Urinary bladder (tissue), 4 donors: Measurements from ENCODE around the gene AFF4. TPM values are rescaled to one million over a fixed set of nuclear protein-coding genes. Genes with fewer than 3 reads are reported as not detected.

Experiments
- DNase-seq: peaks from one replicate; pipeline ENCODE4 v3.0.0-alpha.2; 2015; ENCODE audit errors: extremely low spot score
- H3K27ac ChIP-seq: one replicate; pipeline ENCODE4 v1.5.1; 2013; ENCODE audit warnings: low read depth, mild to moderate bottlenecking, moderate library complexity
- H3K36me3 ChIP-seq: one replicate; pipeline ENCODE4 v1.6.1; 2013; ENCODE audit warnings: mild to moderate bottlenecking, moderate library complexity; ENCODE audit not compliant: insufficient read depth
- H3K4me1 ChIP-seq: one replicate; pipeline ENCODE4 v1.6.1; 2013; ENCODE audit warnings: mild to moderate bottlenecking, moderate library complexity; ENCODE audit not compliant: insufficient read depth
- H3K4me3 ChIP-seq: one replicate; pipeline ENCODE4 v1.5.1; 2013; ENCODE audit warnings: low read depth, low read length
- WGBS: extraction: QIAGEN DNeasy Blood & Tissue Kit; methylation state at CpG from one replicate; pipeline ENCODE4 v1.1.7; 2013; 5-methylcytosine and 5-hydroxymethylcytosine counted together
- polyA plus RNA-seq: library from polyadenylated mRNA; stranded (reverse); fragments of 200-250 nt; gene quantifications from one replicate; pipeline ENCODE4 v1.2.3, GENCODE V29; 2013
- total RNA-seq: library from RNA; depleted of rRNA; stranded (reverse); fragments of >200 nt; gene quantifications from one replicate; pipeline ENCODE4 v1.2.3, GENCODE V29; 2014
- donor health status: healthy with polysubstance abuse.
- donor health status: healthy.

AFF4 gene
- total and polyA plus RNA-seq, 2 donors, result 26.9 to 89.8 TPM

DNA sequence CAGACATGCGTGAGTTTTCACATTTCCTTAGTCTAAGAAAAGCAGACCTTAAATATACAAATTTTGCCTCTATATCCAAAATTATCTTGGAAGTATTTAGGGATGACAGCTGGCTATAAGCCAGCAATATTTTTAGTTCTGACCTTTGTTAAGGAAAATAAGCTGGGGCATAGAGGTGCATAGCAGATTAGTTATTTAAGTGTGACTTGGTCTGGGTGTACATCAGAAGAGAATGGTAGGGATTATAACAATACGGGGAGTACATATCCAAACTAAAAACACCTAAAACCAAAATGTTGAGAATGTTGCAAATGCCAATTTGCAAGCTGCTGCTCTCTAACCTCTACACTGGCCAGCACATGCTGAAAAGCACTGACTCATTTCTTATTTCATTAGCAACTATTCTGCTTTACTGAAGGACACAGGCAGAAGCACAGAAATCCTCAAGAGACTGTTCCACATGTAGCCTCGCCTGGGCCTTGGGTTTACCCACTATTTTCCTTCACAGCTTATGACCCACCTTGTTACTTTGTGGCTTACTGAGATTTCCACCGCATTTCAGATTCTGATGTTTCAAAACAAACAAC, 67.6 kb downstream of the AFF4 start:
- H3K36me3 ChIP-seq, result peaks cover 2% of the 10 kb centered on the region
- H3K27ac ChIP-seq, result no peak overlapping the region
- DNase-seq, result no peak
- no peaks in the 10 kb centered on the region for H3K4me1 ChIP-seq
- no peak overlapping the region for H3K4me3 ChIP-seq
- WGBS, result 86% methylated on average over 4 of the region's 4 CpGs

DNA sequence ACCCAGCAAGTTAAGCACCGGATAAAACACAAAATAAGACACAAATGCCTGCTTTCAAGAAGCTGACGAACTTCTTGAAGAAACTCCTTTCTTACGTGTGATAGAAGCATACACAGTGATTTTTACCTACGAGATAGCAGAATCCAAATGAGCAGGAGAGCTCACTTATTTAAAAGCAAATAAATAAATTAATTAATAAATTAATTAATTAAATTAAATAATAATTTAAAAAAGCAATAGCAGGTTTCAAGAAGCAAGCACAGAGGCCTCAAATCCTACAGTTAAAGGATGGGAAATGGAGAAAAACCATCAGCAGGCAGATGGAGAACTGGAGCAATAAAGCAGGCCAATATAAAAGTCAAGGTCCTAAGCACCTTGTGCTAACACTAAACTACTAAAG, 72.6 kb downstream of the AFF4 start:
- Histone ChIP-seq H3K27ac (no peak overlapping the region), H3K36me3 (peaks cover 11% of the 10 kb centered on the region), H3K4me1 (no peaks in the 10 kb centered on the region), H3K4me3 (no peak overlapping the region)
- no peak for DNase-seq
- WGBS, result 95% methylated on average over 4 of the region's 4 CpGs

DNA sequence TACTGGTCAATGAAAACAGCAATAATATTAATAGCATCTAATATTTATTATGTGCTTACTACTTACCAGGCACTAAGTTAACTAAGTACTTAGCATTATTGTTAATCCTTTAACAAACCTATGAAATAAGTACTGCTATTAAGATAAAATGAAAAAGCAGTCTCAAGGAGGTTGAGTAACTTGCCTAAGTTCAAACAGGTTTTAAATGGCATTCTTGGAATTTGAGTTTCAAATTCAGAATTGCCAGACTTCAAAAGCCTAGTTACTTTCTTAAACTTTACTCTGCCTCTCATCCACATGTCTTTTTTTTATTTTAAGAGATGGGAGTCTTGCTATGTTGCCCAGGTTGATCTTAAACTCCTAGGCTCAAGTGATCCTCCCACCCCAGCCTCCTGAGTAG, 73.9 kb downstream of the AFF4 start:
- peaks cover 11% of the 10 kb centered on the region for H3K36me3 ChIP-seq

DNA sequence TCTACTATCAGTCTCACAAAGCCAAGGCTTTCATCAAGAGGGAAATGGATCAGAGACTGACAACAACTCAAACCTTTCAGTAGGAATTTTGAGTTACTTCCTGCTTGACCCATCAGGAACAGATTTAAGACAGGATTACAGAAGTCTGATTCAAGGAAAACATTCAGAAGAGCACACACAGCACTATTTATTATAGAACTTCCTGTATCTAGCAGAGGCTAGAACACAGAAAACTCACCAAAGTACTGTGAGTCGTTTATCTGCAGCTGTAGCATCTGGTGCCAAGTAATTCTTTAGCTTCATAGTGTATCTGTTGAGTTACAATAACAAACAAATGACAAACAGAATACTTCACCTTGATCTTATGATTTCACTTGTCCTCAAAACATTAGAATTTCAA, 76.2 kb downstream of the AFF4 start:
- DNase-seq, result no peak
- Histone ChIP-seq H3K36me3 (peaks cover 11% of the 10 kb centered on the region), H3K4me3 (no peak overlapping the region), H3K27ac (no peak overlapping the region), H3K4me1 (no peaks in the 10 kb centered on the region)
- WGBS, result 15% methylated on average over 1 of the region's 1 CpG

More for the DNA sequence above, 73.9 kb downstream of the AFF4 start:
- H3K27ac ChIP-seq, result no peak overlapping the region
- H3K4me1 ChIP-seq, result no peaks in the 10 kb centered on the region
- no peak for DNase-seq
- no peak overlapping the region for H3K4me3 ChIP-seq

DNA sequence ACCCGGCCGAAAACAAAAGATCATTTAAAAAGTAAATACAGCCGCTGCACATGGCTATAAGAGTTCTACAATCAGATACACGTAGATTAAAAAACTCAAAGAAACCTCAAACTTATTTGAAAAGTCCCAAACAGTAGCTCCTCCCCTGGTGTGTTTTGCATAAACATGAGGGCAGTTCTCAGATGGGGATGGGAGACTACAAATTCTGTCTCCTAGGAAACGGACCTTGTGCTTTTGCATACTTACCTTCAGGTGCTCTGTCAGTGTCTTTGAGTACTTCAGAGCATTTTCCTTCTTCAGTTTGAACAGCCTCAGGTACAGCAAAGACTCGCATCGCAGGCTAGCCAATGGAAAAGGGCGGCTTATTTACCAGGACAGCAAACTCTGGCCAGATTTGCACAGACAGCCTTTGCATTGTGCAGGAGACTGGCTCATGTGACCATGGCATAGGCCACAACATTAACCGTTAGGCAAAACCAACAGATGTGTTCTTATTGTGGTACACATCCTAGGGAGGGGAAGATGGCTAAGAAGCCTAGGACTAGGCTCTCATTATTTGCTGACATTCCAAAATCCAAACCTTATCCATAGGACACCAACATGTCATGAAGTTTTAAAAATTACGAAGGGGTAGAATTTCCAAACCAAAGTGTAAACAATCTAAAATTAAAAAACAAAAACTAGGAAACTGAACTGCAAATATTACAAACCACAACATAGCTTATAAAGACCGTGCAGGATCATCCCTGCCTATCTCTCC, 77.2 kb downstream of the AFF4 start:
- 90% methylated on average over 11 of the region's 11 CpGs for WGBS
- Histone ChIP-seq H3K27ac (no peak overlapping the region), H3K4me1 (no peaks in the 10 kb centered on the region), H3K4me3 (no peak overlapping the region), H3K36me3 (peaks cover 11% of the 10 kb centered on the region)
- no peak for DNase-seq

DNA sequence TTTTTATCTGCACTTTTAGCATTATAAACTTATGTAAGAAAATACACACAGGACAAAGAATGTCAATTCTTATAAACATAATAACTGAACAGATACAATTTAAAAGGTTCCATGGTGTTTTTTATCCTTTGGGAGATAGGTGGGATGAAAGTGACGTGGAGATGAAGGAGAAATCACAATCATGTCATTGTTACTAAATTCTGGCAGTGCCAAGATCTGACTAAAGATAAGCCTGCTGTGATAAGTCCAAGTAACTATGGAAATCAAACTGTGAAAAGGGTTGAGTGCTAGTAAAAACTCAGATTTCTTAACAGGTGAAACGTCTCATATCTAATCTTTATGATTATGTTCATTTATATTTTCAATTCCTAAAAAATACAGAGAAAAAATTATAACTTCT, 78.9 kb downstream of the AFF4 start:
- Histone ChIP-seq H3K4me3 (no peak overlapping the region), H3K4me1 (no peaks in the 10 kb centered on the region), H3K27ac (no peak overlapping the region), H3K36me3 (peaks cover 4% of the 10 kb centered on the region)
- WGBS, result 57% methylated on average over 2 of the region's 2 CpGs
- no peak for DNase-seq

DNA sequence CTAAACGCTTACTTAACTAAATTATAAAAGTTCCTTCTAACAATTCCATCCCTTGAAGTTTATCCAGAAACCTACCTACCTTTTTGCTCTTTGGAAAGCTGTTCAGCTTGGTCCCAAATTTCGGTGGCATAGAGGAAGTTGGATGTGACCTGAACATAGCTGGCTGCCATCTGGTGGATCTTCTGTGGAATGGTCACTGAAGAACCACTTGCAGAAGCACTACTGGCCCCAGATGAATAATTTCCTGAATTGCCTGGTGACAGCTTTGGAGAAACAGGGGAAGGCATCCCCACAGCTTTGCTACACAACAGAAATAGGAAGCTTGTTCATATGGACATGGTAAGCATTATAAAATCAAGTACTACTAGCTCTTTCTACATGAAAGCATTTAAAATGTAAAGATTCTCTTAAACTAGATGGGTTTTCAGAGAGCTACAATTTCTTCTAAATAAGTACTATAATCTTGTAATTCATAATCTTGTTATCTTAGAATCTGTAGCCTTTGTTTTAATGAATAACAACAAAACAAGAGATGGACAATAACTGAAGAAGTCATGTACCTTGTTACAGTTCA, 80.1 kb downstream of the AFF4 start:
- WGBS, result 33% methylated on average over 2 of the region's 2 CpGs
- H3K27ac ChIP-seq, result no peak overlapping the region
- peaks cover 4% of the 10 kb centered on the region for H3K36me3 ChIP-seq
- H3K4me1 ChIP-seq, result no peaks in the 10 kb centered on the region
- H3K4me3 ChIP-seq, result no peak overlapping the region
- no peak for DNase-seq

DNA sequence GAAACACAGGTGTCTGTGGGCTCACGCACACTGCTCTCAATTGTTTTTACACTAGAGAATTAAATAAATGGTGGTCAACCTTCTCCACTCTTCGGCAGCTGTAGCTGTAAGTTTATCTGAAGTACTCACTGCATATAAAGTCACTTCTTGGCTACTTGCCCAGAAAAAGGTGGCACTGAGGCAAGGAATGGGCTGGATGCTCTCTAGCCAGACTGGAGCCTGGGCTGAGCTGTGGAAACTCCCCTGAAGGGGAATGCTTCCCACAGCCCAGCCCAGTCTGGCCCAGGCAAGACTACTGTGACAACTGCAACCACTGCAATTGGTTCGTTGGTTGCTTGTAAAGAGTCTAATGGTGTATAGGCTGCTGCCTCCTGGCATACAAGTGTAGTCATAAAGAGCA, 85.5 kb downstream of the AFF4 start:
- Histone ChIP-seq H3K27ac (no peak overlapping the region), H3K4me3 (no peak overlapping the region), H3K36me3 (no peaks in the 10 kb centered on the region), H3K4me1 (no peaks in the 10 kb centered on the region)
- DNase-seq, result no peak
- 47% methylated on average over 3 of the region's 3 CpGs for WGBS

DNA sequence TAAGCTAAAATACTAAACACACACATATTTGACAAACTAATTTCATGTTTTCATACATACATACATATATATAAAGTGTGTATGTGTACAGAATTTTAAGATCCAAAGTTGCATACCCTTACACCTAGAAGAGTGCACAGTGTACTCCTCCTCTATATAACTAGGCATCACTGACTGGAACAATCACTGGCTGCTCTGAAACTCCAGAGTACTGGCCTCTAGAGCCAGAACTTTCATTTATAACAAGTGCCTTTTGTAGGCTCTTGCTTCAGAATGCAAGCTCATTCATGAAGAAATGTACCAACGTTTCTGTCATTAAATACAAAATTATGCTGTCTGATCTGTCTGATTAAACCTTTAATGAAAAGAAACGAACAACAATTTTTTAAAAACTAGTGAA, 86.0 kb downstream of the AFF4 start:
- no peak overlapping the region for H3K4me3 ChIP-seq
- WGBS, result 75% methylated on average over 2 of the region's 2 CpGs
- no peaks in the 10 kb centered on the region for H3K36me3 ChIP-seq
- no peak overlapping the region for H3K27ac ChIP-seq
- no peak for DNase-seq
- H3K4me1 ChIP-seq, result no peaks in the 10 kb centered on the region

DNA sequence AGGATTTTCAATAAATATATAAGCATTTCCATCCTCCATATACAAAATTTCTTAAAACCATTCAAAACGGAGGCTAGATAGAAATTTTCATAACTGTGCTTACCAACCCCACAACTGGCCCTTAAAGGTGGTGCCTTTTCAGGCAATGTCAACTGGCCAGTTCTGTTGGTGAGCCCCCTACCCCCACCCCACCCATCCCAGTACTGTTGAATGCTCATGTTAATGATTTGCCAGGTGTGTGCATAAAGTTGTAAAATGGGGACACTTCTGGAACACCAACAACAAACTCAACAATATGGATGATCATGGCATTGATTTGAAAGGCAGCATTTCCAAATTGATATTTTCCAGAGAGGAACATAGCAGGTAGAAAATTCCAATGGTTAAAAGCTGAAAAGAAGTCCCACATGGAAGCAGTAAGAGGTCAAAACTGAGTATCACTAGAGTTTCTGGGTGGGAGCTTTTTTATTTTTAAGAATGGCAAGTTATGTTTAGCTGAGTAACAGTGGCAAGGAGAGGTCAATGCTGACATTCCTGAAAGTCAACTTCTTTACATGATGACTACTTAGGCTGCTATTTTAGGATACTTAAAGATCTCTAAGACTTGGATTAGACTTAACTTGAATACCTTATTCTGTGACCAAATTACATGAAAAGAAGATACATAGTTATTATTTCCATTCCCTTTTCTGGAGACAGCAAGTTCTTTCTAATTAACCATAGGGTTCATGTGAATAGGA, 87.2 kb downstream of the AFF4 start:
- DNase-seq, result no peak
- H3K4me3 ChIP-seq, result no peak overlapping the region
- WGBS, result 88% methylated on average over 1 of the region's 1 CpG
- H3K36me3 ChIP-seq, result no peaks in the 10 kb centered on the region
- no peaks in the 10 kb centered on the region for H3K4me1 ChIP-seq
- H3K27ac ChIP-seq, result no peak overlapping the region

DNA sequence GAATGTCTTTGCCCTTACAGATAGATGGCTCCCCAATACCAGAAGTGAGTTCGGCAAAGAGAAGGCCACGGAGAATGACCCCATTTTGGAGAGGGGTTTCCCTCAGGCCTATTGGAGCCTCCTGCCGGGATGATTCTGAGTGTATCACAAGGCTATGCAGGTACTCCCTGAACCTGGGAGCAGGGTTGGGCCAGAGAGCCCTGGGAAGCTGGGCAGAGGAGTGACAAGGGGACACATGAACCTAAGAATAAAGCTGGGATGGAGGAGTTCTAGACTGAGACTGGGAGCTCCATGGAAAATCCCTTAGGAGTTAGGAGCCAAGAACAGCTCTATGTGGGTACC, 89.5 kb downstream of the AFF4 start:
- DNase-seq, result no peak
- Histone ChIP-seq H3K4me3 (no peak overlapping the region), H3K27ac (no peak overlapping the region), H3K4me1 (no peaks in the 10 kb centered on the region), H3K36me3 (no peaks in the 10 kb centered on the region)
- 94% methylated on average over 3 of the region's 3 CpGs for WGBS

DNA sequence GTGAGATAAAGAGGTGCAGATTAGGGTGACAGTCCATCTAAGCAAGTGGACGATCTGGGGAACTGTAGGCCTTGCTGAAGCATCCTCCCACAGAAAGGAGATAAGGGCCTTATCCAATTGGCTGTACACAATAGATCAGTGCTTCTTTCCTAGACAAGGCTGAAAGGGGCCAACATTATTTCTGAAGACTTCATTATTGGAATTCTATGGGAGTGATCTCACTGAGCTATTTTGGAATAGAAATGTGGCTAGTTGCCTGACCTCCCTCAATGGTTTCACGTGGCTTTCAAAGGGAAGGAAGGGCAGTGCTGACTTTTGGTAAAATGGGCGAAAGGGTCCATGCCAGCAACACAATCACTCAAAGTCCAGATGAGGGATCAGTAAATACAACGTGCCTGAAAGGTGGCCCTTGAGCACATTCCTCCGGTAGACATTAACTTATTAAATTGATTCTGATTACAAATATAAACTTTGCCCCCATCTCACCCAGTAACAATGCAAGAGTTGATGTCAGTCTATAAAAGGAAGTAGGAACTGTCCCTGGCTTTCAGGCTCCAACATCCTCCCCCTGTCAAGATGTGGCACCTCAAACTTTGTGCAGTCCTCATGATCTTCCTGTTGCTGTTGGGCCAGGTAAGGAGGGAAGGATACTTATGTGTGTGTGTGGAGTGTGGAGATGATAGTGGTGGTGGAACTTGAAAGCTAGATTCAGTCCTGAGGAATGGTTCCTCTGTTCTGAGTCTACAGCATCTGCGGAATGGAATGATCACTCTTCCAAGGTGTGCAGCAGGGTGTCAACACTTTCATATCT, 90.1 kb downstream of the AFF4 start, which contains the start of gene LEAP2:
Gene LEAP2 (plus strand): TSS at position 550 of the 811 bp plus-strand sequence. CDS start 27 bp downstream, at position 577.
- DNase-seq, result no peak
- Histone ChIP-seq H3K27ac (no peak within 1 kb of the TSS), H3K4me1 (no peaks in the 10 kb centered on the region), H3K4me3 (no peak within 1 kb of the TSS), H3K36me3 (peaks cover 3% of the 10 kb centered on the region)
- WGBS, result 69% methylated on average over 6 of the region's 6 CpGs

DNA sequence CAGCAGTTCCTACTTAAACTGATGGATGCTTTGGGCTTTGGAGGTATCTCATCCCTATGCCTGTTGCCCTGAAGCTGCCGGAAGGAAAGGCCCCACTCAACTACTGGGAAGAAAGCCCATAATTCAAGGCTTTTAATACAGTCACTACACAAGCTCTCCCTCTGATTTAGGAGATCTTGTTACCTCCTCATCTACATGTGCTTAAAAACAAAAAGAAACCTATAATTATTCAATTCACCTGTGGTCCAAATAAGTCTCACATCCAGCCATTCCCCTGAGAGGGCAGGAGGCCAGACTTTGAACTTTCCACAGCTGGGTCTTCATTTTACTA, 90.7 kb downstream of the AFF4 start:
- Histone ChIP-seq H3K36me3 (peaks cover 4% of the 10 kb centered on the region), H3K4me1 (no peaks in the 10 kb centered on the region), H3K4me3 (no peak overlapping the region), H3K27ac (no peak overlapping the region)
- no peak for DNase-seq
- 97% methylated on average over 1 of the region's 1 CpG for WGBS
